Spleen (tissue), 7 donors: ENCODE data around the gene TMEFF1.

Source experiments
- CTCF ChIP-seq, 11 experiments: fragments of 200-600 bp in 7 of 11; fragments of 450-650 bp in 4 of 11; sonication (generic) in 4 of 11; IDR thresholded peaks in 8 of 11; conservative IDR thresholded peaks in 3 of 11; 1 replicate in 7 of 11; 2 replicates in 4 of 11; pipeline versions ENCODE4 v1.4.0 to v1.8.0; 2016 to 2021; ENCODE audit warnings: antibody characterized with exemption in 11 of 11, inconsistent platforms in 4 of 11, mild to moderate bottlenecking in 1 of 11
- POLR2A ChIP-seq, 3 donors: fragments of 450-650 bp; IDR thresholded peaks; one replicate each; pipeline ENCODE4 v1.5.1; 2017; ENCODE audit warnings: antibody characterized with exemption in 3 of 3, mild to moderate bottlenecking in 1 of 3
- POLR2AphosphoS5 ChIP-seq, 3 donors: sonication (generic); formaldehyde crosslinking; IDR thresholded peaks; one replicate each; pipeline ENCODE4 v1.5.1; 2017; ENCODE audit warnings: antibody characterized with exemption in 3 of 3
- donor health status: DM: no; HTN: no; CAD: no; lungs with moderate emphysema.
- donor health status: DM: no; HTN: no; CAD: no.
- donor health status: DM: no; HTN: no; CAD: no.

- TF ChIP-seq CTCF (IDR thresholded peaks at IDR 0.05 in 8 of 11, conservative IDR thresholded peaks at IDR 0.05 in 3 of 11), result no peak
- no peak for TF ChIP-seq POLR2A (IDR thresholded peaks at IDR 0.05)
- TF ChIP-seq POLR2AphosphoS5 (IDR thresholded peaks at IDR 0.05), result no peak
These were observed 127.7 kb downstream of the TMEFF1 start for GRCh38 chr9:100600521-100601079.
